GM23248 (cell line): Measurements from ENCODE around the gene CAMTA1. TPM values are rescaled to one million over a fixed set of nuclear protein-coding genes. Genes with fewer than 3 reads are reported as not detected.

Experiments used
- DNase-seq: peaks from one replicate; pipeline ENCODE4 v3.0.0-alpha.2; 2015
- H2AFZ ChIP-seq: fragments of 200-600 bp; sonication (generic); 2 replicates; pipeline ENCODE4 v1.6.1; 2016; ENCODE audit warnings: antibody characterized with exemption
- H3F3A ChIP-seq: fragments of 200-600 bp; sonication (generic); 2 replicates; pipeline ENCODE4 v1.6.1; 2016; ENCODE audit warnings: mild to moderate bottlenecking, antibody characterized with exemption, mixed run types; ENCODE audit not compliant: insufficient read depth
- H3K27ac ChIP-seq: fragments of 200-600 bp; sonication (generic); 2 replicates; pipeline ENCODE4 v1.5.1; 2016; ENCODE audit warnings: mild to moderate bottlenecking
- H3K27me3 ChIP-seq: fragments of 200-600 bp; sonication (generic); replicated peaks from 2 replicates; pipeline ENCODE4 v1.6.1; 2016; ENCODE audit warnings: mild to moderate bottlenecking; ENCODE audit not compliant: insufficient read depth
- H3K36me3 ChIP-seq: fragments of 200-600 bp; sonication (generic); 2 replicates; pipeline ENCODE4 v1.6.1; 2016; ENCODE audit warnings: low read depth, mild to moderate bottlenecking
- H3K4me1 ChIP-seq: fragments of 200-600 bp; sonication (generic); 2 replicates; pipeline ENCODE4 v1.6.1; 2016; ENCODE audit warnings: mild to moderate bottlenecking; ENCODE audit not compliant: insufficient read depth
- H3K4me2 ChIP-seq: fragments of 200-600 bp; sonication (generic); one replicate; pipeline ENCODE4 v1.6.1; 2016; ENCODE audit warnings: mild to moderate bottlenecking; ENCODE audit not compliant: unreplicated experiment
- H3K4me3 ChIP-seq: fragments of 200-600 bp; sonication (generic); 2 replicates; pipeline ENCODE4 v1.5.1; 2016; ENCODE audit warnings: mild to moderate bottlenecking
- H3K79me2 ChIP-seq: fragments of 200-600 bp; sonication (generic); 2 replicates; pipeline ENCODE4 v1.6.1; 2016; ENCODE audit warnings: mild to moderate bottlenecking; ENCODE audit not compliant: insufficient read depth
- H3K9ac ChIP-seq: fragments of 200-600 bp; sonication (generic); 2 replicates; pipeline ENCODE4 v1.6.1; 2016; ENCODE audit warnings: mild to moderate bottlenecking
- H3K9me2 ChIP-seq: fragments of 200-600 bp; sonication (generic); 2 replicates; pipeline ENCODE4 v1.6.1; 2016; ENCODE audit warnings: mixed run types, mild to moderate bottlenecking, moderate library complexity; ENCODE audit not compliant: insufficient read depth
- H3K9me3 ChIP-seq: fragments of 200-600 bp; sonication (generic); one replicate; pipeline ENCODE4 v1.6.1; 2017; ENCODE audit warnings: low read depth
- H4K20me1 ChIP-seq: fragments of 200-600 bp; sonication (generic); 2 replicates; pipeline ENCODE4 v1.6.0; 2016; ENCODE audit not compliant: insufficient read depth
- EZH2 ChIP-seq: fragments of 200-600 bp; sonication (generic); IDR thresholded peaks from 2 replicates; pipeline ENCODE4 v1.6.1; 2018; ENCODE audit warnings: antibody characterized with exemption, mild to moderate bottlenecking; ENCODE audit not compliant: insufficient read depth, poor library complexity, severe bottlenecking
- EZH2phosphoT487 ChIP-seq: fragments of 200-600 bp; sonication (generic); IDR thresholded peaks from 2 replicates; pipeline ENCODE4 v1.6.1; 2018; ENCODE audit warnings: antibody characterized with exemption, moderate library complexity, mild to moderate bottlenecking, low read depth; ENCODE audit not compliant: insufficient read depth
- WGBS, 2 experiments: methylation state at CpG; one replicate each; pipeline ENCODE4 v1.1.6; 2015 to 2017; ENCODE audit warnings: low lambda C conversion rate in 2 of 2, low coverage in 1 of 2; ENCODE audit errors: missing lambda C conversion rate in 2 of 2; 5-methylcytosine and 5-hydroxymethylcytosine counted together
- in situ Hi-C: fragments of 300-500 bp; cut with MboI; formaldehyde crosslinking; loops from 2 replicates; pipeline ENCODE4 v1.15.0; 2020
- polyA plus RNA-seq: library from polyadenylated mRNA; unstranded; fragments of >200 nt; fragmentation: Nextera tagmentation; extraction: Ambion mirVana; gene quantifications from 2 replicates; pipeline ENCODE4 v1.2.1, GENCODE V29; 2016
- total RNA-seq: library from RNA; depleted of rRNA; stranded (reverse); fragments of >200 nt; shearing (Covaris generic); gene quantifications from 2 replicates; pipeline ENCODE4 v1.2.3, GENCODE V29; 2014

Gene CAMTA1
- total and polyA plus RNA-seq, 2 experiments from 2014 or later, result 50.1 to 165 TPM

- in situ Hi-C loops, result no loop called here
- H3K79me2 ChIP-seq, result peaks cover 100% of the 10 kb centered on the region
These were observed 26.3 kb downstream of the CAMTA1 start for GRCh38 chr1:6811583-6811982.

GRCh38 chr1:6813165-6813564, 27.9 kb downstream of the CAMTA1 start:
- Histone ChIP-seq H4K20me1 (peaks cover 2% of the 10 kb centered on the region; the same call in 1 of the 2 replicates), H2AFZ (no peak overlapping the region), H3K4me3 (no peak overlapping the region), H3K9me3 (no peaks in the 10 kb centered on the region), H3K9me2 (no peaks in the 10 kb centered on the region), H3F3A (no peaks in the 10 kb centered on the region), H3K79me2 (peaks cover 100% of the 10 kb centered on the region), H3K27ac (no peak overlapping the region), H3K9ac (no peak overlapping the region), H3K4me2 (no peak overlapping the region), H3K27me3 (no peaks in the 10 kb centered on the region), H3K4me1 (no peaks in the 10 kb centered on the region), H3K36me3 (no peaks in the 10 kb centered on the region)
- TF ChIP-seq EZH2 (no peak), EZH2phosphoT487 (no peak)
- no peak for DNase-seq
- WGBS, 2 experiments, result 96 to 100% methylated on average over 1 of the region's 1 CpG
- in situ Hi-C loops, result no loop called here

More at GRCh38 chr1:6811583-6811982, 26.3 kb downstream of the CAMTA1 start:
- Histone ChIP-seq H3K4me2 (no peak overlapping the region), H3K27ac (no peak overlapping the region), H2AFZ (no peak overlapping the region), H3K4me3 (no peak overlapping the region), H3K9me2 (no peaks in the 10 kb centered on the region), H4K20me1 (peaks cover 7% of the 10 kb centered on the region; the same call in 1 of the 2 replicates), H3K9ac (no peak overlapping the region), H3K9me3 (no peaks in the 10 kb centered on the region), H3F3A (no peaks in the 10 kb centered on the region), H3K4me1 (no peaks in the 10 kb centered on the region), H3K27me3 (no peaks in the 10 kb centered on the region), H3K36me3 (no peaks in the 10 kb centered on the region)
- DNase-seq, result no peak
- 38 to 39% methylated on average over 8 of the region's 8 CpGs for WGBS, 2 experiments
- TF ChIP-seq EZH2 (no peak), EZH2phosphoT487 (no peak)

GRCh38 chr1:6815726-6816125, 30.5 kb downstream of the CAMTA1 start:
- TF ChIP-seq EZH2phosphoT487, result no peak
- no peak for TF ChIP-seq EZH2
- Histone ChIP-seq H3K27me3 (no peaks in the 10 kb centered on the region), H3K9ac (no peak overlapping the region), H3F3A (no peaks in the 10 kb centered on the region), H3K4me1 (peaks cover 6% of the 10 kb centered on the region; the same call in 1 of the 2 replicates), H3K9me2 (no peaks in the 10 kb centered on the region), H3K4me3 (no peak overlapping the region), H3K36me3 (no peaks in the 10 kb centered on the region), H4K20me1 (peaks cover under 1% of the 10 kb centered on the region; the same call in 1 of the 2 replicates), H3K9me3 (no peaks in the 10 kb centered on the region), H3K27ac (no peak overlapping the region), H3K79me2 (peaks cover 98% of the 10 kb centered on the region), H2AFZ (no peak overlapping the region), H3K4me2 (no peak overlapping the region)
- WGBS, 2 experiments, result 98 to 100% methylated on average over 2 of the region's 2 CpGs
- in situ Hi-C loops, result no loop called here
- DNase-seq, result no peak

GRCh38 chr1:6819246-6820040, 34.2 kb downstream of the CAMTA1 start:
- DNase-seq, result peak; percentile 8
- Histone ChIP-seq H3K4me3 (no peak overlapping the region), H3F3A (no peaks in the 10 kb centered on the region), H3K9me3 (no peaks in the 10 kb centered on the region), H3K79me2 (peaks cover 93% of the 10 kb centered on the region), H3K4me2 (no peak overlapping the region), H3K9me2 (no peaks in the 10 kb centered on the region), H3K4me1 (peaks cover 6% of the 10 kb centered on the region; the same call in 1 of the 2 replicates), H3K27me3 (no peaks in the 10 kb centered on the region), H3K36me3 (no peaks in the 10 kb centered on the region), H3K9ac (no peak overlapping the region), H3K27ac (no peak overlapping the region), H2AFZ (no peak overlapping the region), H4K20me1 (no peaks in the 10 kb centered on the region)
- 97% methylated on average over 6 of the region's 6 CpGs for WGBS, 2 experiments
- TF ChIP-seq EZH2phosphoT487 (no peak), EZH2 (no peak)
- in situ Hi-C loops, result no loop called here
